Mesendoderm (in vitro differentiated cells): ENCODE data around the gene HTR6.
"Not testable (repeated sequence)": the region's sequence is repeated elsewhere in the genome, so short reads cannot be mapped to it uniquely, and the experiment has no call there.

Experiments
- DNase-seq: peaks from one replicate; pipeline ENCODE4 v3.0.0; 2013
- H2AK5ac ChIP-seq: 2 replicates; pipeline ENCODE4 v1.6.1; 2013; ENCODE audit warnings: low read length, inconsistent platforms
- H2BK120ac ChIP-seq: 2 replicates; pipeline ENCODE4 v1.6.1; 2013; ENCODE audit warnings: low read depth, mild to moderate bottlenecking, low read length, moderate library complexity, mixed read lengths
- H2BK15ac ChIP-seq: replicated peaks from 2 replicates; pipeline ENCODE4 v1.6.1; 2013; ENCODE audit warnings: low read depth, mild to moderate bottlenecking, moderate library complexity
- H2BK5ac ChIP-seq: 2 replicates; pipeline ENCODE4 v1.6.1; 2013; ENCODE audit warnings: low read length, inconsistent platforms
- H3K18ac ChIP-seq: 2 replicates; pipeline ENCODE4 v1.6.1; 2013; ENCODE audit warnings: mild to moderate bottlenecking, low read length, mixed read lengths
- H3K23ac ChIP-seq: one replicate; pipeline ENCODE4 v1.6.1; 2013; ENCODE audit warnings: low read length
- H3K27ac ChIP-seq: 2 replicates; pipeline ENCODE4 v1.5.1; 2013; ENCODE audit warnings: low read depth, mild to moderate bottlenecking, inconsistent platforms, low read length, moderate library complexity
- H3K27me3 ChIP-seq: 2 replicates; pipeline ENCODE4 v1.6.1; 2013; ENCODE audit warnings: low read length, control low read depth, mild to moderate bottlenecking, inconsistent platforms; ENCODE audit not compliant: insufficient read depth, poor library complexity
- H3K36me3 ChIP-seq: 2 replicates; pipeline ENCODE4 v1.6.1; 2013; ENCODE audit warnings: low read length, inconsistent platforms; ENCODE audit not compliant: control insufficient read depth, insufficient read depth
- H3K4ac ChIP-seq: one replicate; pipeline ENCODE4 v1.6.1; 2013; ENCODE audit warnings: low read depth, mild to moderate bottlenecking, low read length, moderate library complexity
- H3K4me1 ChIP-seq: 2 replicates; pipeline ENCODE4 v1.6.1; 2013; ENCODE audit warnings: low read depth, low read length, inconsistent platforms; ENCODE audit not compliant: control insufficient read depth
- H3K4me2 ChIP-seq: 2 replicates; pipeline ENCODE4 v1.6.1; 2013; ENCODE audit warnings: low read length
- H3K4me3 ChIP-seq: 2 replicates; pipeline ENCODE4 v1.5.1; 2013; ENCODE audit warnings: mild to moderate bottlenecking, low read length
- H3K56ac ChIP-seq: one replicate; pipeline ENCODE4 v1.6.1; 2013; ENCODE audit warnings: low read length
- H3K79me1 ChIP-seq: 2 replicates; pipeline ENCODE4 v1.6.1; 2013; ENCODE audit warnings: low read length, inconsistent platforms
- H3K79me2 ChIP-seq: 2 replicates; pipeline ENCODE4 v1.6.1; 2013; ENCODE audit warnings: mild to moderate bottlenecking, low read length; ENCODE audit not compliant: control insufficient read depth, insufficient read depth
- H3K9ac ChIP-seq: 2 replicates; pipeline ENCODE4 v1.6.1; 2013; ENCODE audit warnings: low read length, inconsistent platforms
- H4K5ac ChIP-seq: one replicate; pipeline ENCODE4 v1.6.1; 2013; ENCODE audit warnings: low read length
- H4K8ac ChIP-seq: one replicate; pipeline ENCODE4 v1.6.1; 2013; ENCODE audit warnings: low read depth, mild to moderate bottlenecking, control low read depth, low read length, moderate library complexity
- WGBS: extraction: QIAGEN DNeasy Blood & Tissue Kit; methylation state at CpG from one replicate; pipeline ENCODE4 v1.1.7; 2013; ENCODE audit warnings: low lambda C conversion rate, missing lambda C conversion rate; ENCODE audit not compliant: insufficient coverage; ENCODE audit errors: extremely low coverage; 5-methylcytosine and 5-hydroxymethylcytosine counted together

The HTR6 gene

GRCh38 chr1:19639228-19639627, 25.4 kb upstream of the HTR6 start:
- not testable (repeated sequence) for DNase-seq, H3K4me1 ChIP-seq, H3K4ac ChIP-seq, H3K9ac ChIP-seq, H3K79me2 ChIP-seq, H3K18ac ChIP-seq, H3K56ac ChIP-seq, H3K27ac ChIP-seq, H2BK5ac ChIP-seq, H3K79me1 ChIP-seq, H4K5ac ChIP-seq, H3K36me3 ChIP-seq, H3K4me2 ChIP-seq, H3K23ac ChIP-seq, H2BK15ac ChIP-seq, H3K27me3 ChIP-seq, H4K8ac ChIP-seq, H2AK5ac ChIP-seq, H3K4me3 ChIP-seq, H2BK120ac ChIP-seq
- WGBS, result no CpG with 5 or more reads among the region's 10 CpGs

- Histone ChIP-seq H3K79me1 (no peaks in the 10 kb centered on the region), H3K23ac (no peak overlapping the region), H3K4me3 (no peak overlapping the region), H3K27me3 (peaks cover 7% of the 10 kb centered on the region), H3K9ac (no peak overlapping the region), H3K36me3 (no peaks in the 10 kb centered on the region), H3K4ac (no peak overlapping the region), H2BK15ac (no peak overlapping the region), H3K56ac (no peak overlapping the region), H2BK5ac (no peak overlapping the region), H4K5ac (no peak overlapping the region), H3K79me2 (no peaks in the 10 kb centered on the region), H3K18ac (no peak overlapping the region), H2AK5ac (no peak overlapping the region), H4K8ac (no peak overlapping the region), H3K27ac (peak overlapping the region; percentile 13), H3K4me1 (peaks cover 7% of the 10 kb centered on the region), H3K4me2 (peak overlapping the region; percentile 7), H2BK120ac (no peak overlapping the region)
- no CpG with 5 or more reads among the region's 3 CpGs for WGBS
- no peak for DNase-seq
Measured at GRCh38 chr1:19639999-19640362, 24.7 kb upstream of the HTR6 start.

DNA sequence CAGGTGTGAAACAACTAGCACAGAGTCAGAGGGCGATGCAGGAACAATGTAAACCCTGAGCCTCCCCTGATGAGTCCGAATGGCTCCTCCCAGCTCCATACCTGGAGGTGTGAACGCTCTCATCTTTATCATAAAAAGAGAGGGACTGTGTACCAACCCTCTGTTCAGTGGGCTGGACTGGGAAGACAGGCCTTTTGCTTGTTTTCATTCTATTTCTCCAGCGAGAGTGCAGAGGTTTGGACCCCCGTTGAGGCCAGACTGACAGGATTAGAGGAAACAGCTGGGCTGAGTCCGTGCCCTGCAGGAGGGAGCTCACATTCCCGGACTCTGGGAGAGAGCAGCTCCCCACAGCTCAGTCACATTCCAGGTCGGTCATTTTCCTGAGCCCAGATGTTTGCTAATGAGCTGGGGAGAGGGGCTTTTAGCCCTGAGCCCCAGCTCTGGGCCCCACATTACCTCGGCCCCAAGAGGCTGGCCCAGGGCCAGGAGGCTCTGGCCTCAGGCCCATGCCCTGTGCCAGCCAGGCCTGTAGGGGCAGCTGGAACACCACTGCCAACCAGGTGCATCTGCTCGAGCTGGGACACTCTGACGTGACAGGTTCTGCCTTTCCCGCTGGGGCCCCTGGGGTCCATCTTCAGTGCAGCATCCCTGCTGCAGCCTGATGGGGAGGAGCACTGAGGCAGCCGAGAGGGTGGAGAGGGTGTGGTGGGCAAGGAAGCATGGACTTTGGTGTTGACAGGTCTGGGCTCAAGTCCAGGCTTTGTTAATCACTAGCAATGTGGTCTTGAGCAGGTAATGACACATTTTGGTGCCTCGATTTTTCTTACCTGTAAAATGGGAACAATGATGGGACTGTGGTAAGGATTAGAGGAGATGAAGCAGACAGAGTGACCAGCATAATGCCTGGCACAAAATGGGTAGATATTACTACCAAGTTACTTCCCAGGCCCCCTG, 24.0 kb upstream of the HTR6 start:
- no peak overlapping the region for H3K4me3 ChIP-seq
- no peak overlapping the region for H3K9ac ChIP-seq
- H3K18ac ChIP-seq, result no peak overlapping the region
- H2AK5ac ChIP-seq, result no peak overlapping the region
- H3K27ac ChIP-seq, result peak overlapping the region; percentile 13
- no peak overlapping the region for H2BK120ac ChIP-seq
- H2BK15ac ChIP-seq, result no peak overlapping the region
- no peak overlapping the region for H3K4ac ChIP-seq
- no peak overlapping the region for H4K8ac ChIP-seq
- DNase-seq, result peak; percentile 94
- no CpG with 5 or more reads among the region's 14 CpGs for WGBS
- H3K36me3 ChIP-seq, result no peaks in the 10 kb centered on the region
- peak overlapping the region; percentile 7 for H3K4me2 ChIP-seq
- H3K79me1 ChIP-seq, result no peaks in the 10 kb centered on the region
- H3K27me3 ChIP-seq, result peaks cover 7% of the 10 kb centered on the region
- H2BK5ac ChIP-seq, result no peak overlapping the region
- H3K56ac ChIP-seq, result peak overlapping the region; percentile 1
- peaks cover 7% of the 10 kb centered on the region for H3K4me1 ChIP-seq
- H4K5ac ChIP-seq, result no peak overlapping the region
- H3K79me2 ChIP-seq, result no peaks in the 10 kb centered on the region
- no peak overlapping the region for H3K23ac ChIP-seq

- Histone ChIP-seq H3K4me3 (no peak overlapping the region), H3K79me1 (no peaks in the 10 kb centered on the region), H4K8ac (no peak overlapping the region), H3K79me2 (no peaks in the 10 kb centered on the region), H3K4me1 (peaks cover 7% of the 10 kb centered on the region), H2AK5ac (no peak overlapping the region), H3K36me3 (no peaks in the 10 kb centered on the region), H3K27ac (no peak overlapping the region), H2BK120ac (no peak overlapping the region), H2BK15ac (no peak overlapping the region), H3K23ac (no peak overlapping the region), H4K5ac (no peak overlapping the region), H3K27me3 (peaks cover 7% of the 10 kb centered on the region), H3K4me2 (no peak overlapping the region), H3K18ac (no peak overlapping the region), H3K9ac (no peak overlapping the region), H2BK5ac (no peak overlapping the region), H3K4ac (no peak overlapping the region), H3K56ac (no peak overlapping the region)
- no CpG with 5 or more reads among the region's 7 CpGs for WGBS
- DNase-seq, result no peak
Measured at GRCh38 chr1:19643121-19643520, 21.6 kb upstream of the HTR6 start.

GRCh38 chr1:19643602-19644394, 20.9 kb upstream of the HTR6 start, which contains the start of gene NBL1:
Gene NBL1, plus strand, starts transcription at chr1:19644311. Its CDS starts 10,720 bp downstream, at chr1:19655031.
- DNase-seq, result no peak
- peaks cover 7% of the 10 kb centered on the region for H3K4me1 ChIP-seq
- H2BK120ac ChIP-seq, result no peak within 1 kb of the TSS
- no CpG with 5 or more reads among the region's 90 CpGs for WGBS
- no peak within 1 kb of the TSS for H4K5ac ChIP-seq
- H3K9ac ChIP-seq, result peak within 1 kb of the TSS; percentile 51
- H4K8ac ChIP-seq, result no peak within 1 kb of the TSS
- H3K4me3 ChIP-seq, result peak within 1 kb of the TSS; percentile 44
- H3K27ac ChIP-seq, result no peak within 1 kb of the TSS
- peak within 1 kb of the TSS; percentile 88 for H3K4me2 ChIP-seq
- H3K79me1 ChIP-seq, result no peaks in the 10 kb centered on the region
- no peak within 1 kb of the TSS for H3K4ac ChIP-seq
- no peaks in the 10 kb centered on the region for H3K79me2 ChIP-seq
- peak within 1 kb of the TSS; percentile 68 for H3K56ac ChIP-seq
- no peak within 1 kb of the TSS for H2AK5ac ChIP-seq
- H2BK5ac ChIP-seq, result no peak within 1 kb of the TSS
- no peak within 1 kb of the TSS for H2BK15ac ChIP-seq
- H3K36me3 ChIP-seq, result no peaks in the 10 kb centered on the region
- peak within 1 kb of the TSS; percentile 73 for H3K23ac ChIP-seq
- H3K18ac ChIP-seq, result peak within 1 kb of the TSS; percentile 35
- peaks cover 7% of the 10 kb centered on the region for H3K27me3 ChIP-seq
